Raji (cell line): ENCODE data around the gene ASB16.

Experiments used
- POLR2A ChIP-seq: IDR thresholded peaks from 2 replicates; pipeline ENCODE4 v1.6.1; 2011; ENCODE audit warnings: low read depth, low read length, control low read depth; ENCODE audit not compliant: insufficient read depth

Gene ASB16

DNA sequence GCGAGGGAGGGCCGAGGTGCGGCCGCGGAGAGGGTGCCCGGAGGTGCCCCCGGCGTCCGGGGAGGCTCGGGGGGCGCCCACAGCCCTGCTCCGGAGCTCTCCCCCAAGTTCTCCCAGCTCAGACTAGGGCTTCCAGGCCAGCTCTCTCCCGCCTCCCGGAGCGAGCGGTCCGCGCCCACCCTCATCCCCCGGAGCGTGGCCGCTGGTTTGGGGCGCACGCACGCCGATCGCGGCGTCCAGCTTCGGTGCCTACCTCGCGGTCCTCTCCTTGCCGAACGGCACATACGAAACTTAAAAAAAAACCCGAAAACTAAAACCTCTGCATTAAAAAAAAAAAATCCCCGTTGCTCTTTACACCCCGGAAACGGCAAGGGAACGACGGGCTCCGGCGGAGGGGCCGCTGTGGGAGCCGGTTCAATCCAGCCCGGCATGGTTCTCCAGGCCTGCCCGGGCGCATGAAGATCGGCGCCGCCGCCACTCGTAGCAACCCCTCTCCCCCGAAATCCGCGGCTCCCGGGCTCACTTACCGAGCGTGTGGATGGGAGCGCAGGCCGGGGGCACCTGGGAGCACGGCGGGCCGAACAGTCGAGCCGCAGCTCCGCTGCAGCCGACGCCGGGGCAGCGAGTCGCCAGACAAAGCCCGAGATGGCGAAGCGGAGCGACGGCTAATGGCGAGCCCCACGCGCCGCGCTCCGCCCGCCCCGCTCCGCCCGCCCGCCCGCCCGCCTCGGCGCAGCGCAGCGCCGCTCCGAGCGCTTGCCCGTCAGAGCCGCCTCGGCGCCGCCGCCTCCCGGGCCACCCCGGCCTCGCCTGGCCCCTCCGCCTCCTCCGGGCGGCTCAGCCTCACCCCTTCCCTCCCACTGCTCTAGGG, 49.9 kb downstream of the ASB16 start:
- 0 out of 2 replicates have a peak, but pooled peaks have one; percentile 37 for TF ChIP-seq POLR2A

- TF ChIP-seq POLR2A = peak; percentile 73
Observed at GRCh38 chr17:44221084-44221861, 50.8 kb downstream of the ASB16 start.

DNA sequence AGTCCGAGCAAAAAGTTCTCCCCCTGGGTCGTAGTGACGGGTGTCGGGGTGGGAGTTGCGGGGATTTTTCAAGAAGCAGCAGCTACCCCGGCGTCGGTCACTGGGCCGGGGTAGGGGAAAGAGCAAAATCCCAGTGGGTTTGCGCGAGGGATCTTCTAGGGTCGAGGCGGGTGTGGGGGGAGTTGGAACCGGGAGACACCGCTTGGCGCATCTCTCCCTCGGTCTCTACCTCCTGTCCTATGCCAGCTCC, 51.3 kb downstream of the ASB16 start:
- peak; percentile 40 for TF ChIP-seq POLR2A

- TF ChIP-seq POLR2A = no peak; the same call in 1 of the 2 replicates
Observed at GRCh38 chr17:44222112-44222869, 51.8 kb downstream of the ASB16 start.

DNA sequence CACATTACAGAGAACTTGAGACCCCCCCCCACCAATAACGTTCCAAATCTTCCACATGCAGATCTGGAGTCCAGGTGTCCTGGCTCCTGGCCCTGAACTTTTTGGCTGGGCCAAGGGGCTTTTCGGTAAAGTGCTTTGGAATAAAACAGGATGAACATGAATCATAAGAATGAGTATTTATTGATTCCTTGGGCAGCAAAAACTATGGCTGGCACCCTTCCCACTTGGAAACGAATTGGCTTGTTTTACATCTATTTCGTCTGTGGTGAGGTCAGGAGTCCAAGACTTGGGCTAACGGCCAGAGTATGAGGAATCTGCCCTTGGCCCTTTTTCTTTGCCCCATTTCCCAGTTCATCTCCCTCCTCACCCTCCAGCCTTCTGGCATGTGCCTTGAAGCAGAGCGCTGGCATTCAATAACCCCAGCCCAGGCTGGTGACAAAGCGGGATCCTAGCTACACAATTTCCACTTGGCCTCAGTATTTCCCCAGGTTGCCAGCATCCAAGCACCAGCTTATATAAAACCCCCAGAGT, 53.1 kb downstream of the ASB16 start:
- 0 out of 2 replicates have a peak, but pooled peaks have one; percentile 24 for TF ChIP-seq POLR2A
